Keratinocyte (primary cell): ENCODE data around the gene HOXC4. TPM values are rescaled to one million over a fixed set of nuclear protein-coding genes. Genes with fewer than 3 reads are reported as not detected.

Source experiments
- DNase-seq: peaks from one replicate; pipeline ENCODE4 v3.0.0-alpha.2; 2011; ENCODE audit warnings: low read depth, missing footprints, low spot score
- FAIRE-seq: peaks from 2 replicates; lab custom pipeline; 2011; peaks lifted over from hg19 to GRCh38; lab: Jason Lieb, UNC
- H2AFZ ChIP-seq: 2 replicates; pipeline ENCODE4 v1.6.0; 2012; ENCODE audit warnings: low read length, control low read depth, inconsistent platforms; ENCODE audit not compliant: control insufficient read depth
- H3K27ac ChIP-seq: 2 replicates; pipeline ENCODE4 v1.5.1; 2011; ENCODE audit warnings: low read length; ENCODE audit not compliant: control insufficient read depth, insufficient read depth
- H3K27me3 ChIP-seq: 3 replicates; pipeline ENCODE4 v1.6.0; 2011; ENCODE audit warnings: low read length; ENCODE audit not compliant: control insufficient read depth, insufficient read depth; ENCODE audit errors: extremely low read depth
- H3K36me3 ChIP-seq, 2 experiments: 2 replicates in 1 of 2; 3 replicates in 1 of 2; pipeline ENCODE4 v1.5.1; 2011; ENCODE audit warnings: low read length in 2 of 2, mild to moderate bottlenecking in 1 of 2; ENCODE audit not compliant: control insufficient read depth in 2 of 2, insufficient read depth in 2 of 2; ENCODE audit errors: extremely low read depth in 1 of 2
- H3K4me1 ChIP-seq: 3 replicates; pipeline ENCODE4 v1.5.1; 2011; ENCODE audit warnings: low read length; ENCODE audit not compliant: control insufficient read depth, insufficient read depth; ENCODE audit errors: extremely low read depth
- H3K4me2 ChIP-seq: 3 replicates; pipeline ENCODE4 v1.6.0; 2011; ENCODE audit warnings: low read depth, low read length; ENCODE audit not compliant: control insufficient read depth, insufficient read depth; ENCODE audit errors: extremely low read depth
- H3K4me3 ChIP-seq, 3 experiments: fragments of 200-600 bp in 1 of 3; sonication (generic) in 1 of 3; 2 replicates in 2 of 3; 3 replicates in 1 of 3; pipeline ENCODE4 v1.5.1; 2011 to 2016; ENCODE audit warnings: low read length in 3 of 3, mild to moderate bottlenecking in 3 of 3, control low read depth in 2 of 3, inconsistent platforms in 1 of 3, low read depth in 1 of 3, mixed read lengths in 1 of 3, mixed run types in 1 of 3, moderate library complexity in 1 of 3; ENCODE audit not compliant: control insufficient read depth in 2 of 3, insufficient read depth in 2 of 3; ENCODE audit errors: extremely low read depth in 1 of 3
- H3K79me2 ChIP-seq: 2 replicates; pipeline ENCODE4 v1.6.0; 2012; ENCODE audit warnings: low read length; ENCODE audit not compliant: control insufficient read depth, insufficient read depth
- H3K9ac ChIP-seq: 3 replicates; pipeline ENCODE4 v1.6.0; 2011; ENCODE audit warnings: low read length; ENCODE audit not compliant: control insufficient read depth, insufficient read depth; ENCODE audit errors: extremely low read depth
- H3K9me1 ChIP-seq: 3 replicates; pipeline ENCODE4 v1.6.0; 2011; ENCODE audit warnings: low read length; ENCODE audit not compliant: control insufficient read depth, insufficient read depth; ENCODE audit errors: extremely low read depth
- H3K9me3 ChIP-seq: 2 replicates; pipeline ENCODE4 v1.5.1; 2012; ENCODE audit warnings: low read depth, low read length; ENCODE audit not compliant: control insufficient read depth
- H4K20me1 ChIP-seq: 3 replicates; pipeline ENCODE4 v1.6.0; 2011; ENCODE audit warnings: low read length; ENCODE audit not compliant: control insufficient read depth, insufficient read depth; ENCODE audit errors: extremely low read depth
- EZH2 ChIP-seq: IDR thresholded peaks from one replicate; pipeline ENCODE4 v1.6.1; 2012; ENCODE audit warnings: inconsistent platforms, mild to moderate bottlenecking, low read length, moderate library complexity
- dilution Hi-C: fragments of 300-500 bp; cut with MboI; formaldehyde crosslinking; loops from one replicate; pipeline ENCODE4 v1.7.0; 2020; ENCODE audit warnings: low sequenced_read_pairs; ENCODE audit not compliant: extremely low pct_ligation_motif_present
- polyA plus RNA-seq, 5 experiments: library from polyadenylated mRNA; depleted of rRNA in 3 of 5; stranded (reverse) in 3 of 5; stranded (forward) in 1 of 5; unstranded in 1 of 5; fragments of >200 nt; gene quantifications; 1 replicate in 1 of 5; 2 replicates in 3 of 5; 3 replicates in 1 of 5; pipeline versions ENCODE4 v1.2.1 to v1.2.3, GENCODE V29; 2011 to 2012; ENCODE audit warnings: missing spikeins in 2 of 5, low read depth in 1 of 5, low replicate concordance in 1 of 5
- TF ChIP-seq, protein P1 (sequence below), 3 experiments: IDR thresholded peaks in 1 of 3; conservative IDR thresholded peaks in 1 of 3; optimal IDR thresholded peaks in 1 of 3; 2 replicates in 2 of 3; 3 replicates in 1 of 3; pipeline versions ENCODE3 to v1.5.1; 2011; ENCODE audit warnings: low read length in 3 of 3, mild to moderate bottlenecking in 3 of 3, moderate library complexity in 2 of 3, control low read depth in 1 of 3, inconsistent platforms in 1 of 3; ENCODE audit not compliant: insufficient read depth in 2 of 3; ENCODE audit errors: extremely low read depth in 1 of 3

HOXC4 gene
- polyA plus RNA-seq, 1 donor (not counting 4 experiments of a cell fraction or from before 2014, with no cell fraction given): 1.8 TPM

DNA sequence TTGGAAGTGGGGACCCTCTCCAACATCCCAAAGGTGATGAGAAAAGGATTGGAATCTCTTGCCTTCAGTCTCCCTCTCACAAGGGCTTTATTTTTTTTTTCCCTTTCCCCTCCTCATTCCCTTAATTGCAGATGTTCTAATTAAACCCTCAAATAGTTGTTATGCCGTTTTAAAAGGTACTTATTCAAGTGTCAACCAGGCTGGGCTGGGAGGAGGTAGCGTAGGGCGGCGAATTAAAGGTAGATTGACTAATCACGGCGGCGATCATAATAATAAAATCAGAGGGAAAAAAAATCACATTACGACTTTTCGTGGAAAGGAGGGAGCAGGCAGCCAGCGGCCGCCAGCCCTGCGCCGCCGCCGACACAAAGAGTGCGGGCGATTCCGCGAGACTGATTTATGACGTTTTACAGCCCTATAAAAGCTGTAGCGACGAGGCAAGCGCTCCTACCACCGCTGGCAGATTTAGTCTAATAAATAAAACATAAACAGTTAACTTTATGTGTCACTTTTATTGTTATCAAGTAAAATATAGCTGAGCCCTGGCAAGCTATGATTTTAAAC is 1.7 kb upstream of the HOXC4 start:
- Histone ChIP-seq H3K9ac (peak overlapping the region; percentile 69), H3K4me3 (peak overlapping the region in 2 of 3 experiments; percentile 18 to 32), H4K20me1 (no peaks in the 10 kb centered on the region), H3K9me1 (no peaks in the 10 kb centered on the region), H3K36me3 (no peaks in the 10 kb centered on the region), H3K4me2 (peak overlapping the region; percentile 68), H3K4me1 (peaks cover 25% of the 10 kb centered on the region), H3K27me3 (no peaks in the 10 kb centered on the region), H3K27ac (peak overlapping the region; percentile 47), H3K9me3 (no peaks in the 10 kb centered on the region), H2AFZ (peak overlapping the region; percentile 52), H3K79me2 (no peaks in the 10 kb centered on the region)
- dilution Hi-C loops: no loop called here
- DNase-seq (no peak), FAIRE-seq (peak; percentile 53)
- no peak for TF ChIP-seq EZH2
- TF ChIP-seq, protein P1, sequence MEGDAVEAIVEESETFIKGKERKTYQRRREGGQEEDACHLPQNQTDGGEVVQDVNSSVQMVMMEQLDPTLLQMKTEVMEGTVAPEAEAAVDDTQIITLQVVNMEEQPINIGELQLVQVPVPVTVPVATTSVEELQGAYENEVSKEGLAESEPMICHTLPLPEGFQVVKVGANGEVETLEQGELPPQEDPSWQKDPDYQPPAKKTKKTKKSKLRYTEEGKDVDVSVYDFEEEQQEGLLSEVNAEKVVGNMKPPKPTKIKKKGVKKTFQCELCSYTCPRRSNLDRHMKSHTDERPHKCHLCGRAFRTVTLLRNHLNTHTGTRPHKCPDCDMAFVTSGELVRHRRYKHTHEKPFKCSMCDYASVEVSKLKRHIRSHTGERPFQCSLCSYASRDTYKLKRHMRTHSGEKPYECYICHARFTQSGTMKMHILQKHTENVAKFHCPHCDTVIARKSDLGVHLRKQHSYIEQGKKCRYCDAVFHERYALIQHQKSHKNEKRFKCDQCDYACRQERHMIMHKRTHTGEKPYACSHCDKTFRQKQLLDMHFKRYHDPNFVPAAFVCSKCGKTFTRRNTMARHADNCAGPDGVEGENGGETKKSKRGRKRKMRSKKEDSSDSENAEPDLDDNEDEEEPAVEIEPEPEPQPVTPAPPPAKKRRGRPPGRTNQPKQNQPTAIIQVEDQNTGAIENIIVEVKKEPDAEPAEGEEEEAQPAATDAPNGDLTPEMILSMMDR (optimal IDR thresholded peaks at IDR 0.05 in 1 of 3, IDR thresholded peaks at IDR 0.05 in 1 of 3, conservative IDR thresholded peaks at IDR 0.05 in 1 of 3; ENCODE audit: extremely low read depth in 1 of 3, insufficient read depth in 2 of 3, low read length in 3 of 3): no peak

DNA sequence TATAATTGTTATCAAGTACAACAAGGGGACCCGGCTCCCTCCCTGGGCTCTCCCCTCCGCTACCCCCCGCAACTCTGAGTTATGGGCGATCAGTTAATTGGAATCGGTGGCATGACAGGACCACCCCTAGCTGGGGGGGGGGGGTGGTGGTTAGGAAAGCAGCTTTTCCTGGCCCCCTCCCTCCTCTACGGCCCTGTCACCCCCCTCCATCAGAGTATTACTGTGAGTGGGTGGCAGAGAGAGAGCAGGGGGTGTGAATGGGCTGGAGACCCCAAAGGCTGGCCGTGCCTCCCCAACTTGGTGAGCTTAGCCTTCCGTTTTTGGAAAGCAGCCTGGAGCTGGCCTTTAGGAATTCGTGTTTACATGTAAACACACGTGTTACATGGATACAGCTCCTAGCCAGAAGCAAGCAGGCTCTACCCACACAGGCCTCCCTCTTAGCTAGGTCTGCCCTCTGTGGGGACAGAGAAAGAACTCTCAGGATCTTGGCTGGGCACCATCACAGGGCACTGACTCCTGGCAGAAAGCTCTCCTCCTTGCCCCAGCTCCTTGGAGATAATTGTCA is 1.1 kb upstream of the HOXC4 start:
- dilution Hi-C loops: no loop called here
- no peaks in the 10 kb centered on the region for H3K36me3 ChIP-seq
- H3K4me2 ChIP-seq: peak overlapping the region; percentile 68
- DNase-seq (no peak), FAIRE-seq (peak; percentile 84)
- TF ChIP-seq EZH2: no peak
- TF ChIP-seq, protein P1 (optimal IDR thresholded peaks at IDR 0.05 in 1 of 3, IDR thresholded peaks at IDR 0.05 in 1 of 3, conservative IDR thresholded peaks at IDR 0.05 in 1 of 3; ENCODE audit: extremely low read depth in 1 of 3, insufficient read depth in 2 of 3, low read length in 3 of 3): no peak
- peak overlapping the region; percentile 47 for H3K27ac ChIP-seq
- no peaks in the 10 kb centered on the region for H3K9me3 ChIP-seq
- no peaks in the 10 kb centered on the region for H3K9me1 ChIP-seq
- no peaks in the 10 kb centered on the region for H4K20me1 ChIP-seq
- peak overlapping the region in 2 of 3 experiments; percentile 18 to 32 for H3K4me3 ChIP-seq
- peaks cover 25% of the 10 kb centered on the region for H3K4me1 ChIP-seq
- H3K79me2 ChIP-seq: no peaks in the 10 kb centered on the region
- no peaks in the 10 kb centered on the region for H3K27me3 ChIP-seq
- H3K9ac ChIP-seq: peak overlapping the region; percentile 69
- peak overlapping the region; percentile 52 for H2AFZ ChIP-seq
